Endothelial cell of umbilical vein (primary cell): ENCODE data around the gene BNIP5. TPM values are rescaled to one million over a fixed set of nuclear protein-coding genes. Genes with fewer than 3 reads are reported as not detected.

Experiments used
- BruUV-seq: library from RNA; stranded (reverse); fragments of 400-500 nt; replicated peaks from 2 replicates; lab custom pipeline; 2021; lab: Mats Ljungman, UMichigan
- CTCF ChIA-PET: fragments of 300-600, 350-600 bp; sonication (Branson Sonifier 250); formaldehyde crosslinking; loops from one replicate; lab custom pipeline; 2021; ENCODE audit warnings: antibody characterized with exemption, inconsistent platforms; lab: Charles Lee
- POLR2A ChIA-PET: fragments of 300-600, 350-600 bp; sonication (Branson Sonifier 250); formaldehyde crosslinking; loops from one replicate; lab custom pipeline; 2021; ENCODE audit warnings: antibody characterized with exemption, inconsistent platforms; lab: Charles Lee
- DNase-seq: peaks from one replicate; pipeline ENCODE4 v3.0.0-alpha.2; 2011; ENCODE audit warnings: low read depth, low spot score
- FAIRE-seq: peaks from 2 replicates; lab custom pipeline; 2011; peaks lifted over from hg19 to GRCh38; lab: Jason Lieb, UNC
- H2AFZ ChIP-seq: 2 replicates; pipeline ENCODE4 v1.6.0; 2012; ENCODE audit warnings: low read depth, low read length, control low read depth, inconsistent platforms
- H3K27ac ChIP-seq: 2 replicates; pipeline ENCODE4 v1.5.1; 2011; ENCODE audit warnings: low read depth, mild to moderate bottlenecking, control low read depth, low read length, moderate library complexity; ENCODE audit not compliant: insufficient read depth
- H3K27me3 ChIP-seq, 2 experiments: 2 replicates each; pipeline versions ENCODE4 v1.6.0 to v1.6.1; 2011; ENCODE audit warnings: low read length in 2 of 2, mixed read lengths in 1 of 2; ENCODE audit not compliant: control insufficient read depth in 2 of 2, insufficient read depth in 2 of 2
- H3K36me3 ChIP-seq, 2 experiments: 2 replicates in 1 of 2; 3 replicates in 1 of 2; pipeline ENCODE4 v1.5.1; 2011; ENCODE audit warnings: low read length in 2 of 2, mild to moderate bottlenecking in 1 of 2, moderate library complexity in 1 of 2; ENCODE audit not compliant: control insufficient read depth in 2 of 2, insufficient read depth in 2 of 2; ENCODE audit errors: extremely low read depth in 1 of 2
- H3K4me1 ChIP-seq: 3 replicates; pipeline ENCODE4 v1.5.1; 2011; ENCODE audit warnings: mild to moderate bottlenecking, low read length; ENCODE audit not compliant: control insufficient read depth, insufficient read depth; ENCODE audit errors: extremely low read depth
- H3K4me2 ChIP-seq: 2 replicates; pipeline ENCODE4 v1.6.1; 2011; ENCODE audit warnings: low read length, control low read depth, mixed read lengths; ENCODE audit not compliant: insufficient read depth
- H3K4me3 ChIP-seq, 3 experiments: fragments of 200-600 bp in 1 of 3; sonication (generic), shearing (Covaris generic) in 1 of 3; replicated peaks in 1 of 3; 2 replicates each; pipeline ENCODE4 v1.5.1; 2011 to 2016; ENCODE audit warnings: control low read depth in 3 of 3, low read length in 3 of 3, mild to moderate bottlenecking in 2 of 3, inconsistent platforms in 1 of 3, low read depth in 1 of 3, moderate library complexity in 1 of 3; ENCODE audit not compliant: insufficient read depth in 1 of 3
- H3K79me2 ChIP-seq: 2 replicates; pipeline ENCODE4 v1.6.0; 2012; ENCODE audit warnings: low read length, inconsistent platforms; ENCODE audit not compliant: control insufficient read depth, insufficient read depth
- H3K9ac ChIP-seq: replicated peaks from 2 replicates; pipeline ENCODE3; 2011; ENCODE audit warnings: low read length, control low read depth; ENCODE audit not compliant: insufficient read depth; ENCODE audit errors: extremely low read depth
- H3K9me1 ChIP-seq: replicated peaks from 3 replicates; pipeline ENCODE4 v1.6.0; 2011; ENCODE audit warnings: mild to moderate bottlenecking, low read length; ENCODE audit not compliant: control insufficient read depth, insufficient read depth; ENCODE audit errors: extremely low read depth
- H3K9me3 ChIP-seq: replicated peaks from 2 replicates; pipeline ENCODE4 v1.5.1; 2012; ENCODE audit warnings: low read length, inconsistent platforms; ENCODE audit not compliant: control insufficient read depth, insufficient read depth
- H4K20me1 ChIP-seq: replicated peaks from 2 replicates; pipeline ENCODE3; 2011; ENCODE audit warnings: mild to moderate bottlenecking, low read length; ENCODE audit not compliant: control insufficient read depth, insufficient read depth; ENCODE audit errors: extremely low read depth
- CTCF ChIP-seq, 2 donors: IDR thresholded peaks; 1 replicate in 1 of 2; 2 replicates in 1 of 2; pipeline ENCODE4 v1.5.1; 2011; ENCODE audit warnings: low read length in 2 of 2, mild to moderate bottlenecking in 2 of 2, moderate library complexity in 2 of 2, control low read depth in 1 of 2, inconsistent platforms in 1 of 2, low read depth in 1 of 2; ENCODE audit not compliant: insufficient read depth in 1 of 2; ENCODE audit errors: extremely low read depth in 1 of 2
- EZH2 ChIP-seq: IDR thresholded peaks from 2 replicates; pipeline ENCODE4 v1.6.1; 2012; ENCODE audit warnings: borderline replicate concordance, low read depth, mild to moderate bottlenecking, moderate library complexity, low read length, inconsistent platforms; ENCODE audit not compliant: severe bottlenecking
- FOS ChIP-seq: IDR thresholded peaks from 2 replicates; pipeline ENCODE4 v1.6.1; 2011; ENCODE audit warnings: mild to moderate bottlenecking, low read length, moderate library complexity, borderline replicate concordance; ENCODE audit not compliant: insufficient read depth
- GATA2 ChIP-seq: IDR thresholded peaks from 2 replicates; pipeline ENCODE4 v1.7.0; 2011; ENCODE audit warnings: low read depth, mild to moderate bottlenecking, moderate library complexity, mixed read lengths, low read length; ENCODE audit not compliant: insufficient read length, insufficient read depth
- JUN ChIP-seq: IDR thresholded peaks from 2 replicates; pipeline ENCODE4 v1.6.1; 2011; ENCODE audit warnings: borderline replicate concordance, low read depth; ENCODE audit not compliant: insufficient read length, insufficient read depth
- MAX ChIP-seq: IDR thresholded peaks from 2 replicates; pipeline ENCODE4 v1.6.1; 2011; ENCODE audit not compliant: insufficient read depth, insufficient read length
- MYC ChIP-seq: IDR thresholded peaks from one replicate; pipeline ENCODE4 v1.6.1; 2011; ENCODE audit warnings: mild to moderate bottlenecking, low read depth, low read length
- POLR2A ChIP-seq: IDR thresholded peaks from 2 replicates; pipeline ENCODE4 v1.6.1; 2012; ENCODE audit warnings: low read depth, mild to moderate bottlenecking, control low read depth, low read length
- POLR2AphosphoS5 ChIP-seq: IDR thresholded peaks from 2 replicates; pipeline ENCODE4 v1.6.1; 2012; ENCODE audit warnings: low read depth, mild to moderate bottlenecking, control low read depth, low read length, moderate library complexity; ENCODE audit not compliant: insufficient read depth
- dilution Hi-C: fragments of 300-500 bp; cut with MboI; formaldehyde crosslinking; loops from one replicate; pipeline ENCODE4 v1.15.0; 2019; ENCODE audit warnings: low sequenced_read_pairs; ENCODE audit not compliant: extremely low pct_ligation_motif_present
- intact Hi-C: fragments of 100-400 bp; cut with micrococcal nuclease; formaldehyde crosslinking; loops from one replicate; pipeline ENCODE4 v1.10.0; 2022
- polyA plus RNA-seq, 4 experiments: library from polyadenylated mRNA; depleted of rRNA in 3 of 4; stranded (reverse) in 3 of 4; unstranded in 1 of 4; fragments of >200 nt; gene quantifications; 2 replicates each; pipeline versions ENCODE4 v1.2.1 to v1.2.3, GENCODE V29; 2011 to 2012; ENCODE audit warnings: missing spikeins in 1 of 4
- total RNA-seq: library from RNA; stranded (reverse); gene quantifications from 2 replicates; pipeline ENCODE4 v1.2.3, GENCODE V29; 2021

Gene BNIP5
- total and polyA plus RNA-seq, 2 donors (not counting 3 experiments of a cell fraction or from before 2014, with no cell fraction given) = not detected

GRCh38 chr6:36323062-36323461 is 13.6 kb downstream of the BNIP5 start:
- TF ChIP-seq POLR2A = no peak
- no peak for TF ChIP-seq MYC
- TF ChIP-seq MAX = no peak
- TF ChIP-seq GATA2 = no peak
- TF ChIP-seq FOS = no peak
- TF ChIP-seq POLR2AphosphoS5 = no peak
- no peak for TF ChIP-seq JUN
- TF ChIP-seq CTCF (IDR thresholded peaks at IDR 0.05; ENCODE audit: extremely low read depth in 1 of 2, insufficient read depth in 1 of 2, low read depth in 1 of 2, low read length in 2 of 2) = no peak
- TF ChIP-seq EZH2 = no peak
- H3K79me2 ChIP-seq = no peaks in the 10 kb centered on the region
- ChIA-PET POLR2A (no interaction called here), CTCF (no interaction called here)
- no peak overlapping the region for H3K4me3 ChIP-seq
- H3K4me2 ChIP-seq = no peak overlapping the region
- no peaks in the 10 kb centered on the region for H4K20me1 ChIP-seq
- no TSS peak for BruUV-seq
- no peaks in the 10 kb centered on the region for H3K9me1 ChIP-seq
- no peak overlapping the region for H3K9ac ChIP-seq
- H3K27me3 ChIP-seq = peaks cover 19 to 24% of the 10 kb centered on the region in 2 experiments
- no peaks in the 10 kb centered on the region for H3K4me1 ChIP-seq
- no peaks in the 10 kb centered on the region for H3K9me3 ChIP-seq
- intact Hi-C loops = no loop called here
- dilution Hi-C loops = no loop called here
- H3K36me3 ChIP-seq = no peaks in the 10 kb centered on the region
- FAIRE-seq (no peak), DNase-seq (no peak)
- H2AFZ ChIP-seq = no peak overlapping the region
- no peak overlapping the region for H3K27ac ChIP-seq
